ENCODE measurements around the gene ZNF587.

GRCh38 chr19:57841122-57841763 is 8.4 kb upstream of the ZNF587 start:
- TF ChIP-seq CTCF (IDR thresholded peaks at IDR 0.05; ENCODE audit: control extremely low read depth in 1 of 3, insufficient read depth in 1 of 3, low read depth in 1 of 3, low read length in 3 of 3): no peak
- no peak for TF ChIP-seq CHD2 (IDR thresholded peaks at IDR 0.05; ENCODE audit: low read length)
- no peak for TF ChIP-seq RAD21 (IDR thresholded peaks at IDR 0.05 in 1 of 2, conservative IDR thresholded peaks at IDR 0.05 in 1 of 2; ENCODE audit: low read depth in 2 of 2, low read length in 2 of 2)
- TF ChIP-seq POLR2AphosphoS5 (IDR thresholded peaks at IDR 0.05; ENCODE audit: low read depth, low read length): no peak
- no peak for TF ChIP-seq EZH2 (IDR thresholded peaks at IDR 0.05; ENCODE audit: low read depth, low read length, severe bottlenecking)
- TF ChIP-seq CEBPB (IDR thresholded peaks at IDR 0.05; ENCODE audit: low read depth, low read length): no peak
- no peak for TF ChIP-seq BACH1 (IDR thresholded peaks at IDR 0.05; ENCODE audit: low read length)
- TF ChIP-seq HDAC2 (IDR thresholded peaks at IDR 0.05; ENCODE audit: borderline replicate concordance in 1 of 2, low read depth in 2 of 2, low read length in 2 of 2): no peak
- no peak for TF ChIP-seq SIRT6 (IDR thresholded peaks at IDR 0.05; ENCODE audit: low read length)
- TF ChIP-seq USF2 (IDR thresholded peaks at IDR 0.05; ENCODE audit: low read length): no peak
- no peak for TF ChIP-seq RNF2 (IDR thresholded peaks at IDR 0.05; ENCODE audit: borderline replicate concordance, low read depth, low read length, missing control alignments, poor library complexity, severe bottlenecking)
- TF ChIP-seq TCF12 (IDR thresholded peaks at IDR 0.05; ENCODE audit: low read depth, low read length): no peak

All from H1 (cell line).